GM18507 (cell line): ENCODE measurements around the gene CDK4.
"Not testable (repeated sequence)": the region's sequence is repeated elsewhere in the genome, so short reads cannot be mapped to it uniquely, and the experiment has no call there.

Experiments used
- DNase-seq: peaks from one replicate; pipeline ENCODE4 v3.0.0; 2011; ENCODE audit warnings: low read depth; ENCODE audit not compliant: insufficient read length; ENCODE audit errors: extremely low spot score
- FAIRE-seq: peaks from 2 replicates; lab custom pipeline; 2011; peaks lifted over from hg19 to GRCh38; lab: Jason Lieb, UNC

The CDK4 gene

GRCh38 chr12:57718641-57719528, 33.2 kb downstream of the CDK4 start:
- FAIRE-seq = no peak

DNA sequence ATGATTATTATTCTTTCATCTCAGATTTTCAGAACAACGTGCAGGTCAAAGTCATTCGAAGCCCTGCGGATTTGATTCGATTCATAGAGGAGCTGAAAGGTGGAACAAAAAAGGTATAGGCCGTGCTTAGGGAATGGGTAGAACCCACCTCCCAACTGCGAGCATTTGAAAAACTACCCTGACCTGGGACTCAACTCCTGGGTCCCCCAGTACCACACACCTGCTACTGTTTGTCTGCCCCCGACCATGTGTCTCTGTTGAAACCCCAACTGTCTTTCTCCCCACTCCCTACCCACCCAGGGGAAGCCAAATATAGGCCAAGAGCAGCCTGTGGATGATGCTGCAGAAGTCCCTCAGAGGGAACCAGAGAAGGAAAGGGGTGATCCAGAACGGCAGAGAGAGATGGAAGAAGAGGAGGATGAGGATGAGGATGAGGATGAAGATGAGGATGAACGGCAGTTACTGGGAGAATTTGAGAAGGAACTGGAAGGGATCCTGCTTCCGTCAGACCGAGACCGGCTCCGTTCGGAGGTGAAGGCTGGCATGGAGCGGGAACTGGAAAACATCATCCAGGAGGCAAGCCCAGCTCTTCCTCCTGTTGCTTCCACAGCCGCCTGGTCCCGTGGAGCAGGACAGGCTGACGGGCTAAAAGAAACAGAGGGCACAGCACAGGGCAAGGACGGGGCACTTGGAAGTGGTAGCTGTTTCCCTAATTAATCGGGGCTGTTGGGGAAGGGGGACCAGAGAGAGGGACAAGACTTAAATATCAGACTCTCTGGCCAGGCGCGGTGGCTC, 34.1 kb downstream of the CDK4 start:
- no peak for FAIRE-seq
- no peak for DNase-seq

More at GRCh38 chr12:57718641-57719528, 33.2 kb downstream of the CDK4 start:
- no peak for DNase-seq

DNA sequence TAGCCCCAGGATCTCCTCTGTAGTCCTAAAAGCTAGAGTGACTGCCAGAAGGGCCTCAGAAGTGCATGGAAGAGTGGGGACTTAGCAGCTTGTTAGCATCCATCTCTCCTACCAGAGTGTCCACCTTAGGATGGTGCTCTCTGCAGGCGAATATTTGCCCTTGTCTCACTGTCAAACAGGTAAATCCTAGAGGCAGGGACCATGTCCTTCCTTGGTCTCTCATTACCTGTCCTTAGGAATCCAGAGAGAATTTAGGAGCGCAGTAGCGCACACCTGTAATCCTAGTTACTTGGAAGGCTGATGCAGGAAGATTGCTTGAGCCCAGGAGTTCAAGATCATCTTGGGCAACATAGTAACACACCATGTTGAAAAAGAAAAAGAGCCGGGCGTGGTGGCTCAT, 35.0 kb downstream of the CDK4 start:
- no peak for FAIRE-seq
- DNase-seq = no peak

GRCh38 chr12:57716305-57716704, 35.8 kb downstream of the CDK4 start:
- DNase-seq = no peak

GRCh38 chr12:57715786-57716185, 36.3 kb downstream of the CDK4 start:
- DNase-seq = no peak
- no peak for FAIRE-seq

More at GRCh38 chr12:57716305-57716704, 35.8 kb downstream of the CDK4 start:
- no peak for FAIRE-seq

DNA sequence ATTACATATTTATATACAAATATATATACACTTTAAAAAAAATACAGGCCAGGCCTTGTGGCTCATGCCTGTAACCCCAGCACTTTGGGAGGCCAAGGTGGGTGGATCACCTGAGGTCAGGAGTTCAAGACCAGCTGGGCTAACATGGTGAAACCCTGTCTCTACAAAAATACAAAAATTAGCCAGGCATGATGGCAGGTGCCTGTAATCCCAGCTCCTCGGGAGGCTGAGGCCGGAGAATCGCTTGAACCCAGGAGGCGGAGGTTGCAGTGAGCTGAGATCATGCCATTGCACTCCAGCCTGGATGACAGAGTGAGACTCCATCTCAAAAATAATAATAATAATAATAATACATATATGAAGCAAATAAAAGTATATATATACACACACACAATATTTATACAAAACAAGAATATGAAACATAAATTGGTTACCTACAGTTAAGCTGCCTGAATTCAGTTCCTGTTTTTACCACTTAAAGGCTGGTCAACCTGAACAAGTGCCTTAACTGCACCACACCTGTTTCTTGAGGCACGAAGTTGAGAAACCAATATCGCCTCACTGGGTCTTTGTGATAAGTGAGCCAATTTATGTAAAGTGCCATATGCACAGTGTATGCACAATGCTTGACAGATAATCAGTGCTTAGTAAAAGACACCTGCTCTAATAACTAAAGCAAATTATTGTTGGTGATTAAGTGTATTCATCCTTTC, 36.9 kb downstream of the CDK4 start:
- not testable (repeated sequence) for DNase-seq, FAIRE-seq

GRCh38 chr12:57713209-57713608, 38.9 kb downstream of the CDK4 start:
- FAIRE-seq = no peak
- DNase-seq = no peak

DNA sequence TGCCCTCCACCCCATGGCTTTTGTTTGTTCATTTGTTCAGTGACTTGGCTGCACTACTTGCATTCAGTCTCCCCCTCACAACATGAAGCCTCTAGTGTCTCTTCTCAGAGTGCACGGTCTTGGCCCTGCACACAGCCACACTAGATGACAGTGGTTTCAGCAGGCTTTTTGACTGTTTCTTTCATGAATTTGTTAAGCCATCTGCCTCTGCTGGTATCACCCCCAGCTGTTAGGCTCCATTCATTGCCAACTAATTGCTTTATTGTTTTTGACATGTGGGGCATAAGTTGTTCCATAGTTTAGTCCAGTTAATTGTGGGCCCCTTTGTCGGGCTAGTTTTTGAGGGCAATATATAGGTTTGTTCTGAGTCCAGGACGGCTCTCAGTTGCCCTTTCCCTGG, 39.4 kb downstream of the CDK4 start:
- FAIRE-seq (no peak), DNase-seq (no peak)

- FAIRE-seq = no peak
- DNase-seq = no peak
Observed at GRCh38 chr12:57708296-57708695, 43.8 kb downstream of the CDK4 start.

DNA sequence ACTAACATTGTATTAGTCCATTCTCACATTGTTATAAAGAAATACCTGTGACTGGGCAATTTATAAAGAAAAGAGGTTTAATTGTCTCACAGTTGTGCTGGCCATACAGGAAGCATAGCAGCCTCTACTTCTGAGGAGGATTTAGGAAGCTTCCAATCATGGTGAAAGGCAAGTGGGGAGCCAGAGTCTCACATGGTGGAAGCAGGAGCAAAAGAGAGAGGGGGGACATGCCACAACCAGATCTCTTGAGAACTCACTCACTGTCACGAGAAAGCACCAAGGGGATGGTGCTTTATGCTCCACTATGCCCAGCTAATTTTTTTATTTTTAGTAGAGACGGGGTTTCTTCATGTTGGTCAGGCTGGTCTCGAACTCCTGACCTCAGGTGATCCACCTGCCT, 44.9 kb downstream of the CDK4 start:
- no peak for DNase-seq
- FAIRE-seq = no peak

DNA sequence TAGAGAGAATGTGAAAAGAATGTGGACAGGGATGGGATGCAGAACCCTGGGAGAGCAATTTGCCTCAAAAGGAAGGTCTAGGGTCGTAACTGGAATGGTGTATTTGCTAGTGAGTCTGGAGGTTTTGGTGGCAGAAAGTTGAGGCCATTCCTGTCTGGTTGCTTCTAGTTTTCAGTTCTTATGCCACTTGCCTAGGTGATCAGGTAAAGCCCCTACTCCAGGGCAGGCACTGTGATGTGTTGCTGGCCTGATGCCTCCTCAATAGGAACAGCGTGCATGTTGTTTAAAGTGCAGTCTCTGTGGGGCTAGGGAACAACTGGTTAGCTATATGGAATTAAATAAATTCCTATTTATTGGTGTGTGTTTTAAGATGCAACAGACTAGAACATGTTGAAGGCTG, 51.8 kb downstream of the CDK4 start:
- DNase-seq (no peak), FAIRE-seq (no peak)

DNA sequence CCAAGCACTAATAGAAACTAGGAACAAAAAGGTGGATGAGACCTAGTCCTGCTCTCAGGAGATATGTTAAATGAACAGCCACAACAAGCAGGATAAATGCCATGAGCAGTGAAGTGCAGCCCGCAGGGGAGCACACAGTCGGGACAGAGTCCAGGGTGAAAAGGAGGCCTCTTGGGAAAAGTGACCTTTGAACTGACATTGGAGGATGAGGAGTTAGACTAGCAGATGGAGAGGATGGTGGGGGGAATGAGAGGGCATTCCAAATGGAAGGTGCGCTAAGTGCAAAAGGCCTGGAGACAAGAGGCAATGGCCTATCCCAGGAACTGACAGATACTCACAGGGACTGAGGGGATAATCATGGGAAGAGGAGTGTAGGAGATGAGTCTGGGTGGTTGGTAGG, 53.7 kb downstream of the CDK4 start:
- no peak for DNase-seq
- FAIRE-seq = no peak
